BE2C (cell line): Measurements from ENCODE around the gene AMBRA1.

Source experiments
- DNase-seq: peaks from one replicate; pipeline ENCODE4 v3.0.0-alpha.2; 2020
- H3K27me3 ChIP-seq: fragments of 250-450 bp; sonication (Bioruptor Pico); 2 replicates; pipeline ENCODE4 v1.5.1; 2020; ENCODE audit warnings: mild to moderate bottlenecking
- H3K36me3 ChIP-seq: fragments of 250-450 bp; sonication (Bioruptor Pico); 2 replicates; pipeline ENCODE4 v1.5.1; 2020; ENCODE audit warnings: mild to moderate bottlenecking
- H3K4me1 ChIP-seq: fragments of 250-450 bp; sonication (Bioruptor Pico); 2 replicates; pipeline ENCODE4 v1.5.1; 2020
- H3K4me3 ChIP-seq: 2 replicates; pipeline ENCODE4 v1.5.1; 2011; ENCODE audit warnings: low read depth, low read length
- H3K9me3 ChIP-seq: fragments of 250-450 bp; sonication (Bioruptor Pico); 2 replicates; pipeline ENCODE4 v1.5.1; 2020
- TF ChIP-seq, protein P1 (sequence below): IDR thresholded peaks from 2 replicates; pipeline ENCODE4 v1.5.1; 2012; ENCODE audit warnings: mild to moderate bottlenecking, low read depth, low read length

Gene AMBRA1

DNA sequence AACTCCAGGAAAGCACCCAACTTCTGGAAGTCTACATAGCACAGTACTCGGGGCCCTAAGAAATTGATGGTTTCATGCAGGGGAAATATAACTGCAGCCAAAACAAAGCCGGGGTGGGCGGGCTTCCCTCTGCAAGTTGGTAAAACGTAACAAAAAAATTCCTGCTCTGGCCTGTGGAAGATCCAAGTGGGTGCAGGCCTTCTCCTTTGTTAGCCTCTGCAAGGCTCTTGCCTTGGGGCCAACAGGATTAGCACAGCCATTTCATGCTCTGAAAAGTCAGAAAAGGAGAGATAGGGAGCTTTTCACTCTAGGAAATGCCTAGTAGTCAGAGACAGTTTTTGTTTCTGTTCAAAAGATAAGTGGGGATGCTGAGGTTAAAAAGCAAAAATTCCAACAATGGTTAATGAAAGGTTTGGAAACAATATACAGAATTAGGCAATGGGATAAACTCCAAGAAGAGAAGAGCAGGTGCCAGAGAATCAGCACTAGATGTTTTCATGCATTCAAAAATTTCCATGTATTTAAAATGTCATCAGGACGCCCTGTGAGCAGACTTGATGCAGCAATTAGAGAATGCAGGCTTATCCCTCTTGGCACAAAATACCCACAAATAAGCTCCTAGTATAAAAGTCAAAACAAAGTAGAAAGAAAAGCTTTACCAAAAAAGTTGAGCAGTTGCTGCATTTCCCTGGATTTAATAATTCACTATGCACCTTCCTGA lies 130.0 kb downstream of the AMBRA1 start:
- Histone ChIP-seq H3K4me3 (no peak overlapping the region), H3K9me3 (no peaks in the 10 kb centered on the region), H3K27me3 (no peaks in the 10 kb centered on the region), H3K4me1 (no peaks in the 10 kb centered on the region), H3K36me3 (no peaks in the 10 kb centered on the region)
- DNase-seq = no peak
- TF ChIP-seq, protein P1, sequence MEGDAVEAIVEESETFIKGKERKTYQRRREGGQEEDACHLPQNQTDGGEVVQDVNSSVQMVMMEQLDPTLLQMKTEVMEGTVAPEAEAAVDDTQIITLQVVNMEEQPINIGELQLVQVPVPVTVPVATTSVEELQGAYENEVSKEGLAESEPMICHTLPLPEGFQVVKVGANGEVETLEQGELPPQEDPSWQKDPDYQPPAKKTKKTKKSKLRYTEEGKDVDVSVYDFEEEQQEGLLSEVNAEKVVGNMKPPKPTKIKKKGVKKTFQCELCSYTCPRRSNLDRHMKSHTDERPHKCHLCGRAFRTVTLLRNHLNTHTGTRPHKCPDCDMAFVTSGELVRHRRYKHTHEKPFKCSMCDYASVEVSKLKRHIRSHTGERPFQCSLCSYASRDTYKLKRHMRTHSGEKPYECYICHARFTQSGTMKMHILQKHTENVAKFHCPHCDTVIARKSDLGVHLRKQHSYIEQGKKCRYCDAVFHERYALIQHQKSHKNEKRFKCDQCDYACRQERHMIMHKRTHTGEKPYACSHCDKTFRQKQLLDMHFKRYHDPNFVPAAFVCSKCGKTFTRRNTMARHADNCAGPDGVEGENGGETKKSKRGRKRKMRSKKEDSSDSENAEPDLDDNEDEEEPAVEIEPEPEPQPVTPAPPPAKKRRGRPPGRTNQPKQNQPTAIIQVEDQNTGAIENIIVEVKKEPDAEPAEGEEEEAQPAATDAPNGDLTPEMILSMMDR = no peak

DNA sequence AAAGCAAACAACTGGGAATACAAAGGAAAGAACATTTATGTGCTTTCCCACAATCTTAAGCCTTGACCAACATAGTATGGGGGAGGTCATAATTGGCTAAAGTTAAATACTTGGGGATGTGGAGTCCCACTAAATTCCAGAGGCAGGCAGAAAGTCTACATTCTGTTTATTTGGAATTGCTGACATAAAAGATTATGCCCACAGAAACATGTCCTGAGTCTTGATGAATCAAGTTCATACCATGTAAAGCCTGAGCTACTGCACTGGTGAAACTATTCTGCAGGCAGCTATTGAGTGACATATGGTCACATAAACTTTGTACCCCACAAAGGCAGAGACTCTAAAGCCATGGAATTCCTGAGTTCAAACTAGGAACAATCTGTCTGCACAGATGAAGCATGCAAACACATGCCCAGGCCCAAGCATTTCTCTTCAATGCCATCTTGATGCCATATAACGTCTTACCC lies 132.3 kb downstream of the AMBRA1 start:
- no peaks in the 10 kb centered on the region for H3K36me3 ChIP-seq
- no peak for DNase-seq
- H3K4me3 ChIP-seq = no peak overlapping the region
- no peaks in the 10 kb centered on the region for H3K4me1 ChIP-seq
- TF ChIP-seq, protein P1 = no peak
- no peaks in the 10 kb centered on the region for H3K9me3 ChIP-seq
- no peaks in the 10 kb centered on the region for H3K27me3 ChIP-seq

DNA sequence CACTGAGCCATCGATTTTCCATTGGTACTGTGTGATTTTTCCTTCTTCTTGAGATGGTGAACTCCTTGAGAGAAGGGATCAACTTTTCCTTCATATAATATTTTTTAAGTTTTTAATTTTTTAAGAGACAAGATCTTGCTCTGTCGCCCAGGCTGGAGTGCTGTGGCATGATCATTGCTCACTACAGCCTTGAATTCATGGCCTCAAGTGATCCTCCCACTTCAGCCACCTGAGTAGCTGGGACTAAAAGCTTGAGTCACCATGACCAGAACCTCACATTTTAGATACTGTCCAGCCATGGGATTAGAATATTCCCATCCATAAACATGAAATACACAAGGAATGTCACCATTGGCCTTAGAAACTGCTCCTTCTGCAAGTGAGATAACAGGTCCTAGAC lies 135.3 kb downstream of the AMBRA1 start:
- DNase-seq = no peak
- H3K36me3 ChIP-seq = no peaks in the 10 kb centered on the region
- no peaks in the 10 kb centered on the region for H3K27me3 ChIP-seq
- TF ChIP-seq, protein P1 = no peak
- H3K9me3 ChIP-seq = no peaks in the 10 kb centered on the region
- no peaks in the 10 kb centered on the region for H3K4me1 ChIP-seq
- H3K4me3 ChIP-seq = no peak overlapping the region

DNA sequence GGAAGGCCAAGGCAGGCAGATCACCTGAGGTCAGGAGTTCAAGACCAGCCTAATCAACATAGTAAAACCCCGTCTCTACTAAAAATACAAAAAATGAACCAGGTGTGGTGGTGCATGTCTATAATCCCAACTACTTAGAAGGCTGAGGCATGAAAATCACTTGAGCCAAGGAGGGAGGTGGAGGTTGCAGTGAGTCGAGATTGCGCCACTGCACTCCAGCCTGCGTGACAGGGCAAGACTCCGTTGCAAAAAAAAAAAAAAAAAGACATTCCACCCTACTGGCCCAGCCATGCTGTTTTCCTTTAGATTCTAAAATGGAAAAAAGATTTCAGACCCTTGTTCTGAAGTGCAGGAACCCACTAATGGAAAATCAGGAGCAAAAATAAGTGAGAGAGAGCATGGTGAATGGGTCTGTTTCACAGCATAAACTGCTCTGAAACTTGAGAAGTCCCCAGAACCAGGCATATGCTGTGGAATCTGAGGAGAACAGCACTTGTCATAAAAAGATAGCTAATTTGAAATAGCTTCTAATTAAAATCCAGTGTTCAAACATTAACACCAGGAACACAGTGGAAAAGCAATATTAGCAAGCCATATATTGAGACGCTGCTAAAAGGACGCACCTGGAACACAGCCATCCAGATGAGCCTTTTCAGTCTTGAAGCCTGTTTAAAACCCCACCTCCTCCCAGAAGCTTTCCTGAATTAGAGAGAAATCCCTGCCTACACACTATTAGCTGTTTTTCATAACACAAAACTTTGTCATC lies 136.0 kb downstream of the AMBRA1 start:
- DNase-seq = no peak
- no peaks in the 10 kb centered on the region for H3K4me1 ChIP-seq
- no peak overlapping the region for H3K4me3 ChIP-seq
- H3K27me3 ChIP-seq = no peaks in the 10 kb centered on the region
- no peaks in the 10 kb centered on the region for H3K9me3 ChIP-seq
- H3K36me3 ChIP-seq = no peaks in the 10 kb centered on the region
- TF ChIP-seq, protein P1 = no peak

DNA sequence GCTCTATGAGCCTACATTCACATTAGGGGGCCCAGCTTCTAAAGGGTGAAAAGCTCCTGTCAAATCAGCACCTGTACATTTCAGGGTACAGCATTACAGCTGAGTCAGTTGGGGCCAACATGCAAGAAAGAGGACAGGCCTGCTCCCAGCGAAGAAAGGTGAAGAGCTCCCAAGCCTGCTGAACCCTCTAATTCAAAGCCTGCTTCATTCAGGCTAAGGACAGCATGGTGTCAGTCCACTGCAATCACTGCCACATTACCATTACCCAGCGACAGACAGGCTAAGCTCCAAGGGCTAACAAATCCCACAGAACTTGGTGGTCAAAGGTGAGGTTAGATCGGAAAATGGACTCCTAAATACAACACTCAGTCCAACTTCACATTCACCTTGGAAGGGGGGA lies 136.8 kb downstream of the AMBRA1 start:
- no peak overlapping the region for H3K4me3 ChIP-seq

More for the DNA sequence above, 136.8 kb downstream of the AMBRA1 start:
- H3K9me3 ChIP-seq = no peaks in the 10 kb centered on the region
- H3K27me3 ChIP-seq = no peaks in the 10 kb centered on the region
- no peaks in the 10 kb centered on the region for H3K36me3 ChIP-seq
- no peak for DNase-seq
- TF ChIP-seq, protein P1 = no peak
- no peaks in the 10 kb centered on the region for H3K4me1 ChIP-seq
